SJCRH30 (cell line): ENCODE data around the gene GFRAL. TPM values are rescaled to one million over a fixed set of nuclear protein-coding genes. Genes with fewer than 3 reads are reported as not detected.

ENCODE experiments used
- DNase-seq, 2 experiments: peaks; one replicate each; pipeline ENCODE4 v3.0.0-alpha.2; 2015 to 2020
- H3K27ac ChIP-seq: fragments of 250-450 bp; sonication (Bioruptor Pico); 2 replicates; pipeline ENCODE4 v1.5.1; 2020; ENCODE audit warnings: mild to moderate bottlenecking, moderate library complexity
- H3K27me3 ChIP-seq: fragments of 250-450 bp; sonication (Bioruptor Pico); 2 replicates; pipeline ENCODE4 v1.5.1; 2020; ENCODE audit warnings: mild to moderate bottlenecking, moderate library complexity
- H3K36me3 ChIP-seq: fragments of 250-450 bp; sonication (Bioruptor Pico); 2 replicates; pipeline ENCODE4 v1.5.1; 2020; ENCODE audit warnings: mild to moderate bottlenecking, moderate library complexity
- H3K4me1 ChIP-seq: fragments of 250-450 bp; sonication (Bioruptor Pico); 2 replicates; pipeline ENCODE4 v1.5.1; 2020; ENCODE audit warnings: mild to moderate bottlenecking, moderate library complexity
- H3K4me3 ChIP-seq: fragments of 250-450 bp; sonication (Bioruptor Pico); 2 replicates; pipeline ENCODE4 v1.5.1; 2020; ENCODE audit warnings: mild to moderate bottlenecking, moderate library complexity
- H3K9me3 ChIP-seq: fragments of 250-450 bp; sonication (Bioruptor Pico); replicated peaks from 2 replicates; pipeline ENCODE4 v1.5.1; 2020; ENCODE audit warnings: mild to moderate bottlenecking, moderate library complexity
- total RNA-seq: library from RNA; depleted of rRNA; stranded (reverse); fragments of >200 nt; shearing (Covaris generic); gene quantifications from 2 replicates; pipeline ENCODE4 v1.2.3, GENCODE V29; 2014

The GFRAL gene
- total RNA-seq, 1 experiment from 2014 or later = not detected

DNA sequence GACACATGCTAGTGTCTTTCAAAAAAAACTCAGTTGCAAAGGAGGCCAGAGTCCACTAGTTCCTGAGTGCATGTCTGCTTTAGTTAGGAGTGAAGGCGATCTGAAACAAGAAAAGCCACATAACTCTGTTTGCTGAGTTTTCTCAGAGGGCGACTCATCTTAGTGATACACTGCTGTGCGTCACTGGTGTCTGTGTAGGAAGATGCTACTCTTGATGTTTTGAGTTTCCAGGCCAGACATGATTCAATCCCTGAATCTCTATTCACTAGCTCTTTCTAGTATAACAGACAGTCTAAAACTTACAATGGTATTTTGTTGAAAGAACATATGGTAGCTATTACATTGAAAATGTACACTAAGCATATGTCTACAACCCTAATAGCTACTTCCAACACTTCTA is 60.9 kb downstream of the GFRAL start:
- H3K36me3 ChIP-seq = no peaks in the 10 kb centered on the region
- no peak overlapping the region for H3K4me3 ChIP-seq
- no peaks in the 10 kb centered on the region for H3K9me3 ChIP-seq
- no peak overlapping the region for H3K27ac ChIP-seq
- no peak for DNase-seq
- no peaks in the 10 kb centered on the region for H3K4me1 ChIP-seq
- no peaks in the 10 kb centered on the region for H3K27me3 ChIP-seq

DNA sequence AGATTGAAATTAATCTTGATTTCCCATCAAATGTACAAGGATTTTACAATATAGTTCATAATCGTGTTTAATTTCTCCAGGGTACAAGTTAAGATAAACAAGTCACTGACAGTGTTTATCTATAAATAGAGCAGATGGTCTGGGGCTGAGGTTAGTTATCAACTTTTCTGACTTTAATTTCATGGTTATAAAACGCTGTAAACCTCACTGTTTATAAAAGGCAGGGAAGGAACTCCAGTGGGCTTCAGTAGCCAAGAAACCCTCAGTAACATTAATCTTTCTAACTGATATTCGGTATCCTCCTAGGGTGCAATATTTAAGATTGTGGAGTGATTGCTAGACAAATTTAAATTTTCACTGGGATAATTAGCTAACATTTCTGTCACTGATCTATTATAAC is 68.6 kb downstream of the GFRAL start:
- peak; percentile 2 to 63 for DNase-seq
- Histone ChIP-seq H3K27me3 (no peaks in the 10 kb centered on the region), H3K36me3 (no peaks in the 10 kb centered on the region), H3K4me1 (peaks cover 22% of the 10 kb centered on the region; the same call in 1 of the 2 replicates), H3K27ac (peak overlapping the region; percentile 53), H3K9me3 (no peaks in the 10 kb centered on the region), H3K4me3 (no peak overlapping the region)

DNA sequence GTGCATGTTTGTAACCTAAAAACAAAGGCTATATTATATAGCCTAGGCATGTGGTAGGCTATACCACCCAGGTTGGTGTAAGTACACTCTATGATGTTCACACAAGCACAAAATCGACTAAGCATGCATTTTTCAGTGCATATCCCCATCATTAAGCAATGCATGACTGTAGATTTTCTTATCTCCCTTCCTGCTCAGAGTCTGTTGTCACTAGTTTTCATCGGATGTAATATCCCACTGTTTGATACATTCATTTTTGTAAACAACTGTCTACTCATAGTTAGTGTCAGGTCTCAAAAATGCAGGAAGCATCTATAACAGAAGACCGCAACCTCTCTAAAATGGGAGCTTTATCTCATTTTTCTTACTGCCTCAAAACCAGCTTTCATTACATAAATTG is 70.7 kb downstream of the GFRAL start:
- H3K27ac ChIP-seq = peak overlapping the region; percentile 65
- peaks cover 22% of the 10 kb centered on the region; the same call in 1 of the 2 replicates for H3K4me1 ChIP-seq
- DNase-seq = peak; percentile 23 to 66
- no peaks in the 10 kb centered on the region for H3K27me3 ChIP-seq
- no peak overlapping the region for H3K4me3 ChIP-seq
- no peaks in the 10 kb centered on the region for H3K9me3 ChIP-seq
- no peaks in the 10 kb centered on the region for H3K36me3 ChIP-seq

GRCh38 chr6:55399351-55399750 is 72.1 kb downstream of the GFRAL start:
- Histone ChIP-seq H3K4me1 (peaks cover 22% of the 10 kb centered on the region; the same call in 1 of the 2 replicates), H3K27me3 (no peaks in the 10 kb centered on the region), H3K27ac (no peak overlapping the region), H3K4me3 (no peak overlapping the region), H3K9me3 (no peaks in the 10 kb centered on the region), H3K36me3 (no peaks in the 10 kb centered on the region)
- DNase-seq = no peak

DNA sequence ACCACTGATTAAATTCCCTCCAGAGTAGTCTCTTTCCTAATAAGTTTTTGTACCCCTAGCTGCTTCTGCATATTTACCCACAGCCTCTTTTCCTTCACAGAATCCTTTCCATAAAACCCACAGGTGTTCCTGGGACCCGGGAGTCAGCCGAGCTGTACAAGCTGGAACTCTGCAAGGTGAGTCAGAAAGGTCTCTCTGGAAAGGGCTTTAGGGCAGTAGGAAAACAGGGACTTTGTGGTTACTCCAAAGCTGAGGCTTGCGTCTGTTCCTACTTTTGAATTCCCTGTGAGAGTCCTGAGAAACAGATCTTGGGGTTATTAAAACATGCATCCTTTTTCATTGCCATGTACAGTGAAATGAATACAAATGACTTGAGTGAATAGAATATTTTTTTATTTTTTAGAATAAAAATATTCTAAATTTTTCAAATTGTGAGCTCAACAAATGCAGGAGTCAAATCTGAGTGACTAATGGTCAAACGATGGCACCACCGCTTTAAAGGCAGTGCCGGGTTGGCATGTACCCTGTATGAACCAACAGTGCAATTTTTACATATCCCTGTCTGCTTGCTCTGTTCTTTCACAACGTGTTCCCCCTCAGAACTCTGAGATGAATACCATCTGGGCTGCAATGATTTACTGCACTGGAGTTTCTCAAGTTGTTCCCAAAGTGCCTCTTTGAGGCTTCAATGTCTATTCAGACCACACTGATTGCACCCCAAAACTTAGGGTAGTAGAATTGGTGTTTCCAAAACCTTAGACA is 78.4 kb downstream of the GFRAL start:
- no peaks in the 10 kb centered on the region for H3K9me3 ChIP-seq
- H3K36me3 ChIP-seq = no peaks in the 10 kb centered on the region
- no peaks in the 10 kb centered on the region for H3K4me1 ChIP-seq
- no peaks in the 10 kb centered on the region for H3K27me3 ChIP-seq
- no peak overlapping the region for H3K27ac ChIP-seq
- DNase-seq = no peak
- H3K4me3 ChIP-seq = no peak overlapping the region

DNA sequence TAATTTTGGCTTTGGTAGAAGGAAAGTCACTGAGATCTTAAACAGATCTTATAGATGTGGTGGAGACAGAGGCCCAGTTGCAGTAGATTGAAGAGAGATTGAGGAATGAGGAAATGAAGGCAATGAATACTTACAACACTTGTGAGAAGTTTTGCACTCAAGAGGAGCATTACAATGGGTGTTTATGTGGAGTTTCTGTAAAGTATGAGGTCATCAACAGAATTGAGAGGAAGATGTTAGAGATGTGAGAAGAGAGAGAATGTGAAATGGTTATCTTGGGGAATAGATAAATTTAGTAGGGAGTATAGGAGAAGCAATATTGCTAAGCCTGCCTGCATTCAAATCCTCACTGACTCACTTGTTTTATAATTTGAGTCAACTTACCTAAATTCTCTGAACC is 83.4 kb downstream of the GFRAL start:
- Histone ChIP-seq H3K9me3 (no peaks in the 10 kb centered on the region), H3K27ac (no peak overlapping the region), H3K36me3 (no peaks in the 10 kb centered on the region), H3K27me3 (no peaks in the 10 kb centered on the region), H3K4me1 (no peaks in the 10 kb centered on the region), H3K4me3 (no peak overlapping the region)
- no peak for DNase-seq

- H3K36me3 ChIP-seq = no peaks in the 10 kb centered on the region
- DNase-seq = no peak
- no peak overlapping the region for H3K27ac ChIP-seq
- no peaks in the 10 kb centered on the region for H3K4me1 ChIP-seq
- H3K27me3 ChIP-seq = no peaks in the 10 kb centered on the region
- H3K4me3 ChIP-seq = no peak overlapping the region
- H3K9me3 ChIP-seq = no peaks in the 10 kb centered on the region
These were observed 96.7 kb downstream of the GFRAL start for GRCh38 chr6:55423933-55424332.

DNA sequence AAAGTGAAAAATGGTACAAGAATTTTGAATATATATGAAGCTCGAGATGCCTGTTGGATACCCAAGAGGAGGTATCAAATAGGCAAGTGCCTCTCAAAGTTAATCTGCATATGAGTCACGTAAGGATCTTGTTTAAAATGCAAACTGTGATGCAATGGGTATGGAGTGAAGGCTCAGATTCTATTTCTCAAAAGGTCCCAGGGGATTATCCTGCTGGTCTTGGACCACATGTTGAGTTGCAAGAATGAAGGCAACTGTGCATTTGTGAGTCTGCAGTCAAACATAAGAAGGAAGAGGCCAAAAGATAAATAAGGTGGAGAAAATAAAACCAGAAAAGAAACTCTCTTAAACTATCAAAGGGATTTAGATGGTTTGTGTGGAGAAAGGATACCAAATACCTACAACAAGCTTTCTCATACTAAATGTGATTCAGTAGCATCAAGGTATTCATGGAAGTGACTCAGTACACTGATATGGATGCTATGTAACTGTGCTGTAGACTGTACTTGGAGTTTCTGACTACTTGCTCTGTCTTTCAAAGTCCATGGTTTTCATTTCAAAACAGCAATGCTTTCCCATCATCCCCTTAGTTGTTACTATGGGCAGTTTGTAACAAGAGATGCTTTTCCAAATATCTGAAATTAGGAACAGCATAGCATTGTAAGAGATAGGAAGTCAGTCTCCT is 106.3 kb downstream of the GFRAL start:
- no peaks in the 10 kb centered on the region for H3K27me3 ChIP-seq
- no peak overlapping the region for H3K27ac ChIP-seq
- H3K4me1 ChIP-seq = peaks cover 19% of the 10 kb centered on the region
- H3K4me3 ChIP-seq = no peak overlapping the region
- peak; percentile 3 to 23 for DNase-seq
- H3K9me3 ChIP-seq = no peaks in the 10 kb centered on the region
- no peaks in the 10 kb centered on the region for H3K36me3 ChIP-seq

DNA sequence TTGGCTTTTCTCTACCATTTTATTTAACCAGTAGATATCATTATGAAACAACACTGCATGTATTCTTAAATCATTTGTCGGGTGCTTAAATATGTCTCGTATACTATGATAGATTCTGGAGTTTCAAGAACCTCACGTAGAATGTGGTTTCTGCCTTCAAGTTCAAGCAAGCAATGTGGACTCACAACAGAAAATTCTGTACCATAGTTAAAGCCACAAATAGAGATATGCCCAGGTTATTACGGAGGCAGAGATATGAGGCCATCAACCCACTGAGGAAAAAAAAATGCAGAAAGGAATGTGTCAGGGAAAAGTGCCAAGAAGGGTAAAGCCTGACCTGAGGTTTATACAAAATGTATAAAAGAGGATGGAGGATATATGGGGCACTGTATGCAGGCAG is 109.9 kb downstream of the GFRAL start:
- peak in 1 of 2 experiments; percentile 20 for DNase-seq
- Histone ChIP-seq H3K27me3 (no peaks in the 10 kb centered on the region), H3K27ac (no peak overlapping the region), H3K36me3 (no peaks in the 10 kb centered on the region), H3K4me3 (no peak overlapping the region), H3K4me1 (peaks cover 29% of the 10 kb centered on the region), H3K9me3 (no peaks in the 10 kb centered on the region)

DNA sequence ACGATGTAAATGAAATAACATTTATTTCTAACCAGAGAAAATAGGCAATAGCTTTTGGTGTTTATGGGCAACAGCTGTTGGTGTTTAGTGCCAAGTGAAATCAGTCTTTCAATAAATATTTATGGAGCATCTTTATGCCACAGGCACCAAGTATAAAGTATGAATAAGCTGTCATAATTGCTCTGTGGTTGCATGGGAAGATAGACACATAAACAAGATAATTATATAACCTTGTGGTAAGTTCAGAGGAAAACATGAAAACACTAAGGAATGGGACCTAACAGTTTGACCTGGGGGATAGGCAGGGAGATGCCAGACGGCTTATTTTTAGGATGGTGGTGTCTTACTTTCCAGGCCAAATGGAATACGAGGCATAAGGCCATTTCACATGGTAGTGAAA is 110.9 kb downstream of the GFRAL start:
- peak; percentile 10 to 53 for DNase-seq
- Histone ChIP-seq H3K36me3 (no peaks in the 10 kb centered on the region), H3K4me3 (no peak overlapping the region), H3K4me1 (peaks cover 29% of the 10 kb centered on the region), H3K9me3 (no peaks in the 10 kb centered on the region), H3K27me3 (no peaks in the 10 kb centered on the region), H3K27ac (peak overlapping the region; percentile 12; the same call in 1 of the 2 replicates)

GRCh38 chr6:55443238-55444134 is 116.2 kb downstream of the GFRAL start:
- DNase-seq = no peak
- Histone ChIP-seq H3K9me3 (no peaks in the 10 kb centered on the region), H3K27me3 (no peaks in the 10 kb centered on the region), H3K36me3 (no peaks in the 10 kb centered on the region), H3K27ac (no peak overlapping the region), H3K4me1 (peaks cover 23% of the 10 kb centered on the region), H3K4me3 (no peak overlapping the region)

DNA sequence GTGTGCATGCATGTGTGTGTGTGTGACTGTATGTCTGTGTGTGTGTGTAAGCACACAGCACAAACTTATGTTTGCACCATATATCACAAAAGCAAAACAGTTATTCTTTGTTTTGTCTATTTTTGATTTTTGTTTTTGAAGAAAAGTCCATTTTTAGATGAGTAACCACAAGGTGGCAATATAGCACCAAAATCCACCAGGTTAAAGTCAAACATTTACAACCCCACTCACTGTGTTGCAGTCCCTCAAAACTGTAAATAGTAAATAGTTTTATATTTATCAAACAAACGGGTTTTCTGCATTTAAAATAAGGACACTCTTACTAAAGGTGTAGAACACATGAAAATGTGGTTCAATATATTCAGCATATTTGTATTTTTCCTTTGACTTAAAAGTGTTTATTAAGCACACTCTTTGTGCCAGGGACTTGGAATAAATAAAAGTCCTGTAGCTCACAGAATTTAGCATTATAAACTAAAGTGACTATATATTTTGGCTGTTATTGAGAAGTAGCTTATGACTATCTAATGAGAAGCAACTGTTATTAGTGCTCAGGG is 118.5 kb downstream of the GFRAL start:
- Histone ChIP-seq H3K36me3 (no peaks in the 10 kb centered on the region), H3K4me1 (peaks cover 33% of the 10 kb centered on the region), H3K9me3 (no peaks in the 10 kb centered on the region), H3K27ac (peak overlapping the region; percentile 30; the same call in 1 of the 2 replicates), H3K27me3 (no peaks in the 10 kb centered on the region), H3K4me3 (no peak overlapping the region)
- peak; percentile 13 to 73 for DNase-seq

DNA sequence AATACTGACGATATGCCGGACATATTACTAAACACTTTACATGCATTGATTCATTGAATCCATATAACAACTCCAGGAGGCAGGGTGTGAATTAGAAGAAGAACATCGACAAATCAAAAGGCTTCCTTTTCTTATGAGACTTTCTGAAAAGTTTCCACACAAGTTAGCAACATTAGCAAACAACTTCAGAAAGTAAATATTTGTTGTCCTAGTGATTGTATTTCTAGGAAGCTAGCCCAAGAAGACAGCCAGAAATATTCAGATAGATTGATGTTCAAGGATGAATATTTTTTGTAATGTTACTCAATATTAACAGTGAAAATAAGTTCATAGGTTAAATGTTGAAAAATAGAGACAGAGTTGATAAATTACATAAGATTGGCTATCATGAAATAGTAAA is 120.6 kb downstream of the GFRAL start:
- peaks cover 33% of the 10 kb centered on the region for H3K4me1 ChIP-seq
- no peaks in the 10 kb centered on the region; the same call in 1 of the 2 replicates for H3K9me3 ChIP-seq
- no peaks in the 10 kb centered on the region for H3K27me3 ChIP-seq
- no peak overlapping the region for H3K4me3 ChIP-seq
- no peak for DNase-seq
- H3K36me3 ChIP-seq = no peaks in the 10 kb centered on the region
- H3K27ac ChIP-seq = no peak overlapping the region

- H3K4me3 ChIP-seq = no peak overlapping the region
- peaks cover 33% of the 10 kb centered on the region for H3K4me1 ChIP-seq
- H3K27ac ChIP-seq = peak overlapping the region; percentile 52
- DNase-seq = no peak
- H3K36me3 ChIP-seq = no peaks in the 10 kb centered on the region
- no peaks in the 10 kb centered on the region for H3K27me3 ChIP-seq
- no peaks in the 10 kb centered on the region; the same call in 1 of the 2 replicates for H3K9me3 ChIP-seq
These were observed 121.2 kb downstream of the GFRAL start for GRCh38 chr6:55448451-55448850.
